Stomach (tissue), 19 donors: ENCODE data around the gene CDK5RAP3. TPM values are rescaled to one million over a fixed set of nuclear protein-coding genes. Genes with fewer than 3 reads are reported as not detected.

Experiments
- DNase-seq, 2 donors: peaks; one replicate each; pipeline versions ENCODE4 v3.0.0 to v3.0.0-alpha.2; 2013 to 2019
- H3K27ac ChIP-seq, 5 donors: fragments of 200-600 bp in 4 of 5; sonication (generic) in 4 of 5; one replicate each; pipeline ENCODE4 v1.5.1; 2013 to 2019; ENCODE audit warnings: mild to moderate bottlenecking in 1 of 5, moderate library complexity in 1 of 5
- H3K27me3 ChIP-seq, 3 donors: fragments of 200-600 bp; sonication (generic); one replicate each; pipeline ENCODE4 v1.5.1; 2017 to 2019; ENCODE audit warnings: mixed run types in 1 of 3
- H3K36me3 ChIP-seq, 4 donors: fragments of 200-600 bp; sonication (generic); 1 replicate in 3 of 4; 2 replicates in 1 of 4; pipeline ENCODE4 v1.5.1; 2016 to 2019
- H3K4me1 ChIP-seq, 4 donors: fragments of 200-600 bp; sonication (generic); one replicate each; pipeline ENCODE4 v1.5.1; 2016 to 2019
- H3K4me3 ChIP-seq, 4 donors: fragments of 200-600 bp; sonication (generic) in 3 of 4; one replicate each; pipeline ENCODE4 v1.5.1; 2016 to 2019; ENCODE audit warnings: mild to moderate bottlenecking in 1 of 4
- H3K9me3 ChIP-seq, 4 donors: fragments of 200-600 bp; sonication (generic); one replicate each; pipeline ENCODE4 v1.5.1; 2016 to 2019
- CTCF ChIP-seq, 7 experiments: fragments of 450-650 bp in 4 of 7; fragments of 200-600 bp in 3 of 7; sonication (generic) in 3 of 7; IDR thresholded peaks; one replicate each; pipeline ENCODE4 v1.5.1; 2016 to 2019; ENCODE audit warnings: antibody characterized with exemption in 7 of 7, control low read depth in 2 of 7, mild to moderate bottlenecking in 1 of 7
- EP300 ChIP-seq: sonication (generic); formaldehyde crosslinking; IDR thresholded peaks from one replicate; pipeline ENCODE4 v1.6.1; 2017; ENCODE audit warnings: antibody characterized with exemption
- POLR2A ChIP-seq, 4 donors: fragments of 450-650 bp; IDR thresholded peaks; one replicate each; pipeline ENCODE4 v1.6.1; 2016; ENCODE audit warnings: antibody characterized with exemption in 4 of 4, control low read depth in 2 of 4, mild to moderate bottlenecking in 1 of 4, moderate library complexity in 1 of 4
- POLR2AphosphoS5 ChIP-seq, 3 donors: sonication (generic); formaldehyde crosslinking; IDR thresholded peaks; one replicate each; pipeline ENCODE4 v1.6.1; 2016; ENCODE audit warnings: antibody characterized with exemption in 3 of 3
- WGBS, 5 donors: extraction: QIAGEN DNeasy Blood & Tissue Kit in 3 of 5; methylation state at CpG; one replicate each; pipeline versions ENCODE4 v1.1.5 to v1.1.7; 2013 to 2018; 5-methylcytosine and 5-hydroxymethylcytosine counted together
- intact Hi-C: fragments of 100-400 bp; cut with DNase I; formaldehyde crosslinking; loops from one replicate; pipeline ENCODE4 v1.15.1; 2023; ENCODE audit warnings: low total_unique reads
- long read RNA-seq, 10 donors: transcript quantifications; one replicate each; lab custom pipeline, GENCODE V29; 2026
- polyA plus RNA-seq, 3 donors: library from polyadenylated mRNA; stranded (reverse); fragments of 200-250 nt; gene quantifications; one replicate each; pipeline ENCODE4 v1.2.3, GENCODE V29; 2013
- total RNA-seq, 5 donors: library from RNA; depleted of rRNA; stranded (reverse); fragments of >200 nt; gene quantifications; one replicate each; pipeline versions ENCODE4 v1.1.0 to v1.2.3, GENCODE V29; 2014 to 2016
- donor health status: healthy with polysubstance abuse.
- donor health status: Bipolar disorder and iron deficiency.
- donor health status: healthy.

CDK5RAP3 gene
- total RNA-seq (100 to 1,000 TPM; 101 to 682 (median 474) TPM), polyA plus RNA-seq (100 to 1,000 TPM; 155 to 300 (median 242) TPM)
- long read RNA-seq, donor 1, transcript CDK5RAP3-225 (2 exons, 2,455 nt): major isoform, 6 of 17 reads
- long read RNA-seq, donor 1, partial matches to known transcripts: 6 of 17 reads
- long read RNA-seq, donor 1, other reads (novel, unspliced or antisense): 0 of 17 reads
- long read RNA-seq, donor 2, transcript CDK5RAP3-201 (14 exons, 1,866 nt): major isoform, 9 of 31 reads
- long read RNA-seq, donor 2, partial matches to known transcripts: 15 of 31 reads
- long read RNA-seq, donor 2, other reads (novel, unspliced or antisense): 0 of 31 reads
- long read RNA-seq, donor 3, transcript CDK5RAP3-225 (2 exons, 2,455 nt): major isoform, 16 of 25 reads
- long read RNA-seq, donor 3, partial matches to known transcripts: 0 of 25 reads
- long read RNA-seq, donor 3, other reads (novel, unspliced or antisense): 0 of 25 reads
- long read RNA-seq, donor 4, partial matches to known transcripts: 0 of 2 reads
- long read RNA-seq, donor 4, other reads (novel, unspliced or antisense): 0 of 2 reads
- long read RNA-seq, donor 5, transcript CDK5RAP3-201 (14 exons, 1,866 nt): minor isoform, 5 of 24 reads
- long read RNA-seq, donor 5, transcript CDK5RAP3-231 (12 exons, 2,759 nt): major isoform, 11 of 24 reads
- long read RNA-seq, donor 5, transcript CDK5RAP3-225 (2 exons, 2,455 nt): minor isoform, 6 of 24 reads
- long read RNA-seq, donor 5, partial matches to known transcripts: 0 of 24 reads
- long read RNA-seq, donor 5, other reads (novel, unspliced or antisense): 0 of 24 reads
- long read RNA-seq, donor 6, transcript CDK5RAP3-231 (12 exons, 2,759 nt): minor isoform, 8 of 109 reads
- long read RNA-seq, donor 6, transcript CDK5RAP3-225 (2 exons, 2,455 nt): major isoform, 34 of 109 reads
- long read RNA-seq, donor 6, transcript CDK5RAP3-201 (14 exons, 1,866 nt): minor isoform, 24 of 109 reads
- long read RNA-seq, donor 6, partial matches to known transcripts: 29 of 109 reads
- long read RNA-seq, donor 6, other reads (novel, unspliced or antisense): 0 of 109 reads
- long read RNA-seq, donor 7, transcript CDK5RAP3-225 (2 exons, 2,455 nt): minor isoform, 6 of 17 reads
- long read RNA-seq, donor 7, transcript CDK5RAP3-201 (14 exons, 1,866 nt): major isoform, 8 of 17 reads
- long read RNA-seq, donor 7, partial matches to known transcripts: 0 of 17 reads
- long read RNA-seq, donor 7, other reads (novel, unspliced or antisense): 0 of 17 reads
- long read RNA-seq, donor 8, transcript CDK5RAP3-231 (12 exons, 2,759 nt): minor isoform, 6 of 39 reads
- long read RNA-seq, donor 8, transcript CDK5RAP3-201 (14 exons, 1,866 nt): minor isoform, 7 of 39 reads
- long read RNA-seq, donor 8, transcript CDK5RAP3-225 (2 exons, 2,455 nt): major isoform, 15 of 39 reads
- long read RNA-seq, donor 8, partial matches to known transcripts: 5 of 39 reads
- long read RNA-seq, donor 8, other reads (novel, unspliced or antisense): 0 of 39 reads
- long read RNA-seq, donor 9, transcript CDK5RAP3-225 (2 exons, 2,455 nt): major isoform, 10 of 22 reads
- long read RNA-seq, donor 9, partial matches to known transcripts: 8 of 22 reads
- long read RNA-seq, donor 9, other reads (novel, unspliced or antisense): 0 of 22 reads
- long read RNA-seq, donor 10, transcript CDK5RAP3-201 (14 exons, 1,866 nt): major isoform, 5 of 11 reads
- long read RNA-seq, donor 10, partial matches to known transcripts: 0 of 11 reads
- long read RNA-seq, donor 10, other reads (novel, unspliced or antisense): 0 of 11 reads

DNA sequence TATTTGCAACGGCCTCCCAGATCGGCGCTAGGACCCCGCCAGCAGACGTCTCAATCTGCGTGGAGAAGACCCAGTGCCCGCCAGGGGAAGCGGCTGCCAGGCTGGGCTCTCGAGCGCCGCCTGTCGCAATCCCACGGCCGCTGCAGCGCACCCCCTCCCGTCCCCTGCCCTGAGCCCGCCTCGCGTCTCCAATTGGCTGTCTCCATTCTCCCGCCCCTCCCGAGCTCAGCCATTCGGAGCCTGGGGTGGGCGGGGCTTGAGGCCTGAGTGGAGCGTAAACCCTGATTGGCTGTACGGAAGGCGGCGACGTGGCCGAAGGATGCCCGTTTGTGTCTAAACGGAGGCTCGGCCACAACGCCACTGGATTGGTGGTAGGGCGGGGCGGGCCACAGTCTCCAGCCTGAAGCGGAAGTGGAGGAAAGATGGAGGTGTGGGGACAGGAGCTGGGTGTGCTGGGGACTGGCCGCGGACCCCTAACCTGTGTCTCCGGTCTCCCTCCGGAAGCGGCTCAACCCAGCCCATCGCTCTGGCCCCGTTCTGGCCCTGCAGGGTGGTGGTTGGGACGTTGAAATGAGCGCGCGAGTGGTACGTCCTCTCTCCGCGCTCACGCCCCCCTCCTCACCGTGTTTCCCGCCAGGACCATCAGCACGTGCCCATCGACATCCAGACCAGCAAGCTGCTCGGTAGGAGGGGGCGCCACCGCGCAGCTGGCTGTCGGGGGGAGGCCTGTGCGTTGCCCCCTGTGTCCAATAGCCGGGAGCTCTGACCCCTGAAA lies at the start of gene CDK5RAP3:
CDK5RAP3 (plus strand) TSS at position 389 of the 775 bp plus-strand sequence; CDS start at position 423, 34 bp downstream.
- H3K9me3 ChIP-seq: no peaks in the 10 kb centered on the region
- DNase-seq: peak; percentile 100
- intact Hi-C loops: no loop called here
- no peaks in the 10 kb centered on the region for H3K27me3 ChIP-seq
- peaks cover 17 to 49% (median 39%) of the 10 kb centered on the region in 4 donors for H3K4me1 ChIP-seq
- peaks cover 24 to 31% (median 28%) of the 10 kb centered on the region in 4 donors for H3K36me3 ChIP-seq
- peak within 1 kb of the TSS; percentile 91 to 98 (median 92) for H3K4me3 ChIP-seq
- TF ChIP-seq EP300 (no peak), POLR2AphosphoS5 (IDR thresholded peaks at IDR 0.05) (peak; percentile 70 to 96 (median 93)), CTCF (IDR thresholded peaks at IDR 0.05) (peak in 6 of 7 experiments; percentile 86 to 99 (median 96)), POLR2A (IDR thresholded peaks at IDR 0.05) (peak in 2 of 4 donors; percentile 63 to 78)
- peak within 1 kb of the TSS; percentile 90 to 93 (median 92) for H3K27ac ChIP-seq
- 0 to 1% (median 0%) methylated on average over 46 to 62 of the region's 62 CpGs for WGBS, 5 donors

DNA sequence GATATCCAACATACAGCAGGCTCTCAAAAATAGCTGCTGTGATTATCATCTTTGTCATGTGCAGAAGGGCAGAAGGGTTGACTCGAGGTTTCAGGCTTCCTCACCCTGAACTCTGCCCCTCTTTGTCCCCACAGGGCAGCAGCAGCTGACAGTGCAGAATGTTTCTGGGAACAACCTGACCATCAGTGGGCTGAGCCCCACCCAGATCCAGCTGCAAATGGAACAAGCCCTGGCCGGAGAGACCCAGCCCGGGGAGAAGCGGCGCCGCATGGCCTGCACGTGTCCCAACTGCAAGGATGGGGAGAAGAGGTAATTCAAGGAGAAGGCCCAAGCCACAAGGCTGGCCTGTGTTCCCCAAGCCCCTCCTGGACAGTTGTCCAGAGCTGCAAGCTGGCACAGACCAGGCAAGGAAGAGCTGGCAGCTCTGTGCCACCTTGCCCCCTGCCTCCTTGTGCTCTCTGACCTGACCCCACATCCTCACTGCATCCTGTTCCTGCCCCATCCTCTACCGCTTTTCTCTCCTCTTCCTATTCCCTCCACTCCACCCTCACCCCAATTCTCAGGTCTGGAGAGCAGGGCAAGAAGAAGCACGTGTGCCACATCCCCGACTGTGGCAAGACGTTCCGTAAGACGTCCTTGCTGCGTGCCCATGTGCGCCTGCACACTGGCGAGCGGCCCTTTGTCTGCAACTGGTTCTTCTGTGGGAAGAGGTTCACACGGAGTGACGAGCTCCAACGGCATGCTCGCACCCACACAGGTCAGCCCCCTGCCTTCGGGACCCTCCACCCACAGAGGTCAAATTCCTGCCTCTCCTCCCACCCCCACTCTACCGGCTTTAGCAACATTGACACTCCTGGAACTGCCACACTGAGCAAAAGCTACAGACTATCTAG lies 45.9 kb upstream of the CDK5RAP3 start:
- H3K4me3 ChIP-seq: no peak overlapping the region
- intact Hi-C loops: no loop called here
- H3K9me3 ChIP-seq: no peaks in the 10 kb centered on the region
- no peaks in the 10 kb centered on the region for H3K4me1 ChIP-seq
- 85 to 94% (median 91%) methylated on average over 17 to 23 of the region's 23 CpGs for WGBS, 5 donors
- peaks cover 44 to 88% (median 83%) of the 10 kb centered on the region in 4 donors for H3K36me3 ChIP-seq
- H3K27ac ChIP-seq: no peak overlapping the region
- H3K27me3 ChIP-seq: no peaks in the 10 kb centered on the region
- DNase-seq: no peak
- TF ChIP-seq POLR2A (IDR thresholded peaks at IDR 0.05) (no peak), EP300 (no peak), POLR2AphosphoS5 (IDR thresholded peaks at IDR 0.05) (no peak)

GRCh38 chr17:47925678-47925988 lies 45.3 kb upstream of the CDK5RAP3 start:
- intact Hi-C loops: no loop called here
- WGBS, 5 donors: 74 to 90% (median 87%) methylated on average over 3 of the region's 3 CpGs
- Histone ChIP-seq H3K27me3 (no peaks in the 10 kb centered on the region), H3K4me1 (no peaks in the 10 kb centered on the region), H3K36me3 (peaks cover 44 to 94% (median 89%) of the 10 kb centered on the region in 4 donors), H3K9me3 (no peaks in the 10 kb centered on the region), H3K4me3 (no peak overlapping the region), H3K27ac (no peak overlapping the region)
- DNase-seq: no peak
- no peak for TF ChIP-seq CTCF (IDR thresholded peaks at IDR 0.05)
